ENCODE measurements around the gene NGEF.

GRCh38 chr2:233022561-233022960, 9.5 kb upstream of the NGEF start:
- no peak for TF ChIP-seq POLR2A (IDR thresholded peaks at IDR 0.05)
- TF ChIP-seq POLR2AphosphoS5 (IDR thresholded peaks at IDR 0.05): no peak
- TF ChIP-seq, protein P1, sequence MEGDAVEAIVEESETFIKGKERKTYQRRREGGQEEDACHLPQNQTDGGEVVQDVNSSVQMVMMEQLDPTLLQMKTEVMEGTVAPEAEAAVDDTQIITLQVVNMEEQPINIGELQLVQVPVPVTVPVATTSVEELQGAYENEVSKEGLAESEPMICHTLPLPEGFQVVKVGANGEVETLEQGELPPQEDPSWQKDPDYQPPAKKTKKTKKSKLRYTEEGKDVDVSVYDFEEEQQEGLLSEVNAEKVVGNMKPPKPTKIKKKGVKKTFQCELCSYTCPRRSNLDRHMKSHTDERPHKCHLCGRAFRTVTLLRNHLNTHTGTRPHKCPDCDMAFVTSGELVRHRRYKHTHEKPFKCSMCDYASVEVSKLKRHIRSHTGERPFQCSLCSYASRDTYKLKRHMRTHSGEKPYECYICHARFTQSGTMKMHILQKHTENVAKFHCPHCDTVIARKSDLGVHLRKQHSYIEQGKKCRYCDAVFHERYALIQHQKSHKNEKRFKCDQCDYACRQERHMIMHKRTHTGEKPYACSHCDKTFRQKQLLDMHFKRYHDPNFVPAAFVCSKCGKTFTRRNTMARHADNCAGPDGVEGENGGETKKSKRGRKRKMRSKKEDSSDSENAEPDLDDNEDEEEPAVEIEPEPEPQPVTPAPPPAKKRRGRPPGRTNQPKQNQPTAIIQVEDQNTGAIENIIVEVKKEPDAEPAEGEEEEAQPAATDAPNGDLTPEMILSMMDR (IDR thresholded peaks at IDR 0.05): no peak

Data from suprapubic skin (tissue), 4 donors.